Parathyroid adenoma (tissue), 2 donors: ENCODE results near the gene TSGA10IP.

Experiments
- H2AFZ ChIP-seq: fragments of 300-600 bp; sonication (generic); one replicate; pipeline ENCODE4 v1.7.0; 2017; ENCODE audit warnings: antibody characterized with exemption, mild to moderate bottlenecking
- H3K27ac ChIP-seq: fragments of 300-600 bp; sonication (generic); one replicate; pipeline ENCODE4 v1.7.0; 2017
- H3K27me3 ChIP-seq: fragments of 300-600 bp; sonication (generic); one replicate; pipeline ENCODE4 v1.7.0; 2017; ENCODE audit warnings: low read length; ENCODE audit not compliant: control insufficient read depth, insufficient read depth
- H3K36me3 ChIP-seq: fragments of 300-600 bp; sonication (generic); one replicate; pipeline ENCODE4 v1.7.0; 2017; ENCODE audit warnings: low read length; ENCODE audit not compliant: control insufficient read depth, insufficient read depth
- H3K4me1 ChIP-seq: fragments of 300-600 bp; sonication (generic); one replicate; pipeline ENCODE4 v1.7.0; 2017; ENCODE audit warnings: control low read depth
- H3K4me2 ChIP-seq: fragments of 300-600 bp; sonication (generic); one replicate; pipeline ENCODE4 v1.7.0; 2017; ENCODE audit warnings: low read length
- H3K4me3 ChIP-seq: fragments of 300-600 bp; sonication (generic); one replicate; pipeline ENCODE4 v1.7.0; 2017; ENCODE audit warnings: low read depth, low read length
- H3K79me2 ChIP-seq: fragments of 300-600 bp; sonication (generic); one replicate; pipeline ENCODE4 v1.7.0; 2017; ENCODE audit warnings: control low read depth
- H3K9ac ChIP-seq: fragments of 300-600 bp; sonication (generic); one replicate; pipeline ENCODE4 v1.7.0; 2017; ENCODE audit warnings: mild to moderate bottlenecking
- H3K9me3 ChIP-seq: fragments of 300-600 bp; sonication (generic); one replicate; pipeline ENCODE4 v1.7.0; 2017; ENCODE audit warnings: low read length; ENCODE audit not compliant: control insufficient read depth
- TF ChIP-seq, protein P1 (sequence below): fragments of 300-600 bp; sonication (generic); IDR thresholded peaks from one replicate; pipeline ENCODE4 v1.7.0; 2017; ENCODE audit warnings: antibody characterized with exemption, mild to moderate bottlenecking
- donor health status: primary hyperparathyroidism.

The TSGA10IP gene

GRCh38 chr11:65965986-65966762 lies 20.9 kb downstream of the TSGA10IP start:
- TF ChIP-seq, protein P1, sequence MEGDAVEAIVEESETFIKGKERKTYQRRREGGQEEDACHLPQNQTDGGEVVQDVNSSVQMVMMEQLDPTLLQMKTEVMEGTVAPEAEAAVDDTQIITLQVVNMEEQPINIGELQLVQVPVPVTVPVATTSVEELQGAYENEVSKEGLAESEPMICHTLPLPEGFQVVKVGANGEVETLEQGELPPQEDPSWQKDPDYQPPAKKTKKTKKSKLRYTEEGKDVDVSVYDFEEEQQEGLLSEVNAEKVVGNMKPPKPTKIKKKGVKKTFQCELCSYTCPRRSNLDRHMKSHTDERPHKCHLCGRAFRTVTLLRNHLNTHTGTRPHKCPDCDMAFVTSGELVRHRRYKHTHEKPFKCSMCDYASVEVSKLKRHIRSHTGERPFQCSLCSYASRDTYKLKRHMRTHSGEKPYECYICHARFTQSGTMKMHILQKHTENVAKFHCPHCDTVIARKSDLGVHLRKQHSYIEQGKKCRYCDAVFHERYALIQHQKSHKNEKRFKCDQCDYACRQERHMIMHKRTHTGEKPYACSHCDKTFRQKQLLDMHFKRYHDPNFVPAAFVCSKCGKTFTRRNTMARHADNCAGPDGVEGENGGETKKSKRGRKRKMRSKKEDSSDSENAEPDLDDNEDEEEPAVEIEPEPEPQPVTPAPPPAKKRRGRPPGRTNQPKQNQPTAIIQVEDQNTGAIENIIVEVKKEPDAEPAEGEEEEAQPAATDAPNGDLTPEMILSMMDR: no peak
- Histone ChIP-seq H3K79me2 (peaks cover 12% of the 10 kb centered on the region), H3K27me3 (no peaks in the 10 kb centered on the region), H3K4me3 (no peak overlapping the region), H3K4me2 (no peak overlapping the region), H3K9ac (no peak overlapping the region), H3K4me1 (peaks cover 7% of the 10 kb centered on the region), H3K27ac (no peak overlapping the region), H3K9me3 (no peaks in the 10 kb centered on the region), H2AFZ (no peak overlapping the region), H3K36me3 (no peaks in the 10 kb centered on the region)

DNA sequence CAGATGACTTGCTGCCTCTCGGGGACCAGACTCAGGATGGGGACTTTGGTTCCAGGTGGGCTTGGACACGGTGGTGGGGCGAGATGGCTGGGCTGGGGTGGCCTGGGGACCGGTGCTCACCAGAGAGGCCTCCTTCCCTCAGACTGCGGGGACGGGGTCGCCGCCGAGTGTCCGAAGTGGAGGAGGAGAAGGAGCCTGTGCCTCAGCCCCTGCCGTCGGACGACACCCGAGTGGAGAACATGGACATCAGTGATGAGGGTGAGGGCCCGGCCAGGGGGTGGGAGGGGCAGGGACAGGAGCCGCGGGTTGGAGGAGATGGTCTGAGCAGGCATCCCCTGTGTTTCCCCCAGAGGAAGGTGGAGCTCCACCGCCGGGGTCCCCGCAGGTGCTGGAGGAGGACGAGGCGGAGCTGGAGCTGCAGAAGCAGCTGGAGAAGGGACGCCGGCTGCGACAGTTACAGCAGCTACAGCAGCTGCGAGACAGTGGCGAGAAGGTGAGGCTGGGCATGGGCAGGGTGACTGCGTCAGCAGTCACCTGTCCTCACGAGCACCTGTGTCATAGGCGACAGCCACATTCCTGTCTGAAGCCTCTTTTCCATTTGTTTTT lies 22.2 kb downstream of the TSGA10IP start:
- Histone ChIP-seq H3K9ac (no peak overlapping the region), H3K4me3 (no peak overlapping the region), H3K27me3 (no peaks in the 10 kb centered on the region), H3K79me2 (peaks cover 7% of the 10 kb centered on the region), H2AFZ (no peak overlapping the region), H3K27ac (no peak overlapping the region), H3K9me3 (no peaks in the 10 kb centered on the region), H3K4me1 (peaks cover 7% of the 10 kb centered on the region), H3K4me2 (no peak overlapping the region), H3K36me3 (no peaks in the 10 kb centered on the region)
- TF ChIP-seq, protein P1: no peak

GRCh38 chr11:65968600-65969482 lies 23.6 kb downstream of the TSGA10IP start:
- Histone ChIP-seq H3K27me3 (no peaks in the 10 kb centered on the region), H3K9ac (no peak overlapping the region), H3K79me2 (no peaks in the 10 kb centered on the region), H3K27ac (no peak overlapping the region), H3K9me3 (no peaks in the 10 kb centered on the region), H3K4me1 (no peaks in the 10 kb centered on the region), H2AFZ (no peak overlapping the region), H3K4me2 (no peak overlapping the region), H3K36me3 (no peaks in the 10 kb centered on the region), H3K4me3 (no peak overlapping the region)
- TF ChIP-seq, protein P1: no peak

- no peak overlapping the region for H3K9ac ChIP-seq
- H2AFZ ChIP-seq: no peak overlapping the region
- H3K27me3 ChIP-seq: no peaks in the 10 kb centered on the region
- no peak overlapping the region for H3K4me2 ChIP-seq
- H3K79me2 ChIP-seq: no peaks in the 10 kb centered on the region
- no peak overlapping the region for H3K4me3 ChIP-seq
- no peaks in the 10 kb centered on the region for H3K9me3 ChIP-seq
- no peaks in the 10 kb centered on the region for H3K4me1 ChIP-seq
- TF ChIP-seq, protein P1: no peak
- no peak overlapping the region for H3K27ac ChIP-seq
- H3K36me3 ChIP-seq: no peaks in the 10 kb centered on the region
Observed at GRCh38 chr11:65972116-65972515, 26.8 kb downstream of the TSGA10IP start.
